Hepatocyte (in vitro differentiated cells): ENCODE data around the gene ZNF467. TPM values are rescaled to one million over a fixed set of nuclear protein-coding genes. Genes with fewer than 3 reads are reported as not detected.

ENCODE experiments used
- DNase-seq: peaks from one replicate; pipeline ENCODE4 v3.0.0-alpha.2; 2016; ENCODE audit warnings: low spot score
- H2AFZ ChIP-seq: fragments of 200-600 bp; sonication (generic); 2 replicates; pipeline ENCODE4 v1.6.0; 2016; ENCODE audit warnings: antibody characterized with exemption, mild to moderate bottlenecking
- H3K27ac ChIP-seq: fragments of 200-600 bp; sonication (generic); 2 replicates; pipeline ENCODE4 v1.5.1; 2016; ENCODE audit warnings: mild to moderate bottlenecking
- H3K27me3 ChIP-seq: fragments of 200-600 bp; sonication (generic); 2 replicates; pipeline ENCODE4 v1.6.1; 2016
- H3K36me3 ChIP-seq: fragments of 200-600 bp; sonication (generic); replicated peaks from 2 replicates; pipeline ENCODE4 v1.5.1; 2016; ENCODE audit warnings: low read depth; ENCODE audit not compliant: insufficient read depth
- H3K4me1 ChIP-seq: fragments of 200-600 bp; sonication (generic); 2 replicates; pipeline ENCODE4 v1.5.1; 2016; ENCODE audit warnings: mild to moderate bottlenecking, moderate library complexity; ENCODE audit not compliant: insufficient read depth
- H3K4me2 ChIP-seq: fragments of 200-600 bp; sonication (generic); 2 replicates; pipeline ENCODE4 v1.6.0; 2016
- H3K4me3 ChIP-seq: fragments of 200-600 bp; sonication (generic); 2 replicates; pipeline ENCODE4 v1.5.1; 2016; ENCODE audit warnings: mild to moderate bottlenecking
- H3K79me2 ChIP-seq: fragments of 200-600 bp; sonication (generic); 2 replicates; pipeline ENCODE4 v1.6.0; 2017; ENCODE audit warnings: mild to moderate bottlenecking
- H3K9me2 ChIP-seq: fragments of 200-600 bp; sonication (generic); replicated peaks from 2 replicates; pipeline ENCODE4 v1.6.0; 2017; ENCODE audit warnings: mild to moderate bottlenecking; ENCODE audit not compliant: insufficient read depth
- H3K9me3 ChIP-seq: fragments of 200-600 bp; sonication (generic); 2 replicates; pipeline ENCODE4 v1.5.1; 2016; ENCODE audit warnings: low read depth, mild to moderate bottlenecking
- H4K20me1 ChIP-seq: fragments of 200-600 bp; sonication (generic); 2 replicates; pipeline ENCODE4 v1.6.0; 2016; ENCODE audit warnings: mild to moderate bottlenecking; ENCODE audit not compliant: insufficient read depth, poor library complexity, severe bottlenecking
- EZH2 ChIP-seq: fragments of 200-600 bp; sonication (generic); IDR thresholded peaks from 2 replicates; pipeline ENCODE4 v1.6.1; 2016; ENCODE audit warnings: antibody characterized with exemption, mild to moderate bottlenecking, borderline replicate concordance
- EZH2phosphoT487 ChIP-seq: fragments of 200-600 bp; sonication (generic); IDR thresholded peaks from one replicate; pipeline ENCODE4 v1.6.1; 2018; ENCODE audit warnings: antibody characterized with exemption, mild to moderate bottlenecking, low read depth, moderate library complexity; ENCODE audit not compliant: unreplicated experiment, severe bottlenecking
- WGBS: methylation state at CpG from one replicate; pipeline ENCODE4 v1.1.6; 2016; ENCODE audit warnings: low lambda C conversion rate; ENCODE audit errors: missing lambda C conversion rate; 5-methylcytosine and 5-hydroxymethylcytosine counted together
- polyA plus RNA-seq: library from polyadenylated mRNA; unstranded; fragments of >200 nt; fragmentation: Nextera tagmentation; extraction: Ambion mirVana; gene quantifications from 2 replicates; pipeline ENCODE4 v1.2.1, GENCODE V29; 2016
- total RNA-seq: library from RNA; depleted of rRNA; stranded (reverse); fragments of >200 nt; gene quantifications from 2 replicates; pipeline ENCODE4 v1.2.3, GENCODE V29; 2014
- TF ChIP-seq, protein P1 (sequence below): fragments of 200-600 bp; sonication (generic); IDR thresholded peaks from 2 replicates; pipeline ENCODE4 v1.5.1; 2016; ENCODE audit warnings: antibody characterized with exemption, mild to moderate bottlenecking; ENCODE audit not compliant: poor library complexity

Gene ZNF467
- total and polyA plus RNA-seq, 2 experiments from 2014 or later = 7.8 to 15.6 TPM

DNA sequence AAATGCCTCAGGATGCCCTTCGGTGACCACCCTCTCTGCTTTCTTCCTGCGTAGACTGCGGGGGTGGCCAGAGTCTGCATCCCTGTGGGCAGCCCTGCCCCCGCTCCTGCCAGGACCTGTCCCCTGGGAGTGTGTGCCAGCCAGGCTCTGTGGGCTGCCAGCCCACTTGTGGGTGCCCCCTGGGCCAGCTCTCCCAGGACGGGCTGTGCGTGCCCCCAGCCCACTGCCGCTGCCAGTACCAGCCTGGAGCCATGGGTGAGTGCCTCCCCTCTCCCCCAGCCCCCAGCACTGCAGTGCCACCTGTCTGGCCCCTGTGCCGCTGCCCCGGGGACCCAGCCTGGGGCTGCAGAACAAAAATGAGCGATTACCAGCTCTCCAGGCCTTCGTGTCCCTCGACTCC lies 41.7 kb upstream of the ZNF467 start:
- Histone ChIP-seq H4K20me1 (no peaks in the 10 kb centered on the region), H3K79me2 (no peaks in the 10 kb centered on the region), H3K27ac (no peak overlapping the region), H3K9me3 (no peaks in the 10 kb centered on the region), H3K36me3 (no peaks in the 10 kb centered on the region), H2AFZ (no peak overlapping the region), H3K4me2 (no peak overlapping the region), H3K4me3 (no peak overlapping the region), H3K9me2 (no peaks in the 10 kb centered on the region), H3K4me1 (no peaks in the 10 kb centered on the region), H3K27me3 (no peaks in the 10 kb centered on the region)
- WGBS = 93% methylated on average over 11 of the region's 12 CpGs
- DNase-seq = no peak
- no peak for TF ChIP-seq EZH2phosphoT487
- no peak for TF ChIP-seq EZH2
- TF ChIP-seq, protein P1, sequence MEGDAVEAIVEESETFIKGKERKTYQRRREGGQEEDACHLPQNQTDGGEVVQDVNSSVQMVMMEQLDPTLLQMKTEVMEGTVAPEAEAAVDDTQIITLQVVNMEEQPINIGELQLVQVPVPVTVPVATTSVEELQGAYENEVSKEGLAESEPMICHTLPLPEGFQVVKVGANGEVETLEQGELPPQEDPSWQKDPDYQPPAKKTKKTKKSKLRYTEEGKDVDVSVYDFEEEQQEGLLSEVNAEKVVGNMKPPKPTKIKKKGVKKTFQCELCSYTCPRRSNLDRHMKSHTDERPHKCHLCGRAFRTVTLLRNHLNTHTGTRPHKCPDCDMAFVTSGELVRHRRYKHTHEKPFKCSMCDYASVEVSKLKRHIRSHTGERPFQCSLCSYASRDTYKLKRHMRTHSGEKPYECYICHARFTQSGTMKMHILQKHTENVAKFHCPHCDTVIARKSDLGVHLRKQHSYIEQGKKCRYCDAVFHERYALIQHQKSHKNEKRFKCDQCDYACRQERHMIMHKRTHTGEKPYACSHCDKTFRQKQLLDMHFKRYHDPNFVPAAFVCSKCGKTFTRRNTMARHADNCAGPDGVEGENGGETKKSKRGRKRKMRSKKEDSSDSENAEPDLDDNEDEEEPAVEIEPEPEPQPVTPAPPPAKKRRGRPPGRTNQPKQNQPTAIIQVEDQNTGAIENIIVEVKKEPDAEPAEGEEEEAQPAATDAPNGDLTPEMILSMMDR = no peak

DNA sequence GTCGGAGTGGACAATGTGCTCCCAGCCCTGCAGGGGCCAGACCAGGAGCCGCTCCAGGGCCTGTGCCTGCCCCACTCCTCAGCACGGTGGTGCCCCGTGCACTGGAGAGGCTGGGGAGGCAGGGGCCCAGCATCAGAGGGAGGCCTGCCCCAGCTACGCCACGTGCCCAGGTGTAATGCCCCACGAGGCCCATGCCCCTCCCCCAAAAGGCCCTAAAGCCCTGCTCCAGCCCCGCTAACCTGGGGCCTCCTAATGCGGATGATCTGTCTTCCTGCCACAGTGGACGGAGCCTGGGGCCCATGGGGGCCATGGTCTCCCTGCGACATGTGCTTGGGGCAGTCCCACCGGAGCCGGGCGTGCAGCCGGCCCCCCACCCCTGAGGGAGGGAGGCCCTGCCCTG lies 41.1 kb upstream of the ZNF467 start:
- Histone ChIP-seq H3K27ac (no peak overlapping the region), H3K4me2 (no peak overlapping the region), H3K79me2 (no peaks in the 10 kb centered on the region), H2AFZ (no peak overlapping the region), H3K27me3 (no peaks in the 10 kb centered on the region), H4K20me1 (no peaks in the 10 kb centered on the region), H3K4me3 (no peak overlapping the region), H3K9me3 (no peaks in the 10 kb centered on the region), H3K36me3 (no peaks in the 10 kb centered on the region), H3K4me1 (no peaks in the 10 kb centered on the region), H3K9me2 (no peaks in the 10 kb centered on the region)
- no peak for TF ChIP-seq EZH2
- TF ChIP-seq, protein P1 = no peak
- TF ChIP-seq EZH2phosphoT487 = no peak
- 77% methylated on average over 10 of the region's 15 CpGs for WGBS
- DNase-seq = no peak

DNA sequence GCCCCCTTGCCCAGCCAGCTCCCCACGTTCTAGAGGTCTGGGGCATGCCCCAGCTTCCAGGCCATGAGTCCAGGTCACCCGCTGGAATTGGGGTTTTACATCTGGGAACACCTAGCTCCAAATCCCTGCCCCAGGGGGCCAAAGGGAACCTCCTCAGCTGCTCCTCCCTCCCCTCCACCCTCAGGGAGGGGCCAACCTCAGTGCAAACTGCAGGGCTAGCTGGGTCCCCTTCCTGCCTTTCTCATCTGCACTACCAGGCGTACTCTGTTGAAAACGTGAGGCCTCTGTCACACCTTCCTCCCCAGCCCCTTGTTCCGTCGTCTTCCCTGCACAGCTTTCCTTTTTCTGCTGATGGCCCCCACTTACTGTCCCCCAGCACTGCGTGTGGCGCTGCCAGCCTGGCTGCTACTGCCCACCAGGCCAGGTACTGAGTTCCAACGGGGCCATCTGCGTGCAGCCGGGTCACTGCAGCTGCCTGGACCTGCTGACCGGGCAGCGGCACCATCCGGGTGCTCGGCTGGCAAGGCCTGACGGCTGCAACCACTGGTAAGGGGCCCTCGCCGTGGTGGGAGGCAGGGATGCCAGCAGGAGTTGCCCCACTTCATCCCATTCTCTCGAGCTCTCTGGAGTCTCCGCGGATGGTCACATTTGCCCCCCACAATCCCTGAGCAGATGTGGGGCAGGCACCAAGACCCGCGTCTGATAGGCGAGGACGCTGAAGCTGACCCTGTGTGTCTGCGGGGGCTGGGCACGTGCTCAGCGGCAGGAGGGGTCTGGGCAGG lies 40.1 kb upstream of the ZNF467 start:
- Histone ChIP-seq H3K79me2 (no peaks in the 10 kb centered on the region), H3K4me1 (no peaks in the 10 kb centered on the region), H3K4me2 (no peak overlapping the region), H2AFZ (no peak overlapping the region), H3K36me3 (no peaks in the 10 kb centered on the region), H3K4me3 (no peak overlapping the region), H4K20me1 (no peaks in the 10 kb centered on the region), H3K27ac (no peak overlapping the region), H3K9me2 (no peaks in the 10 kb centered on the region), H3K27me3 (no peaks in the 10 kb centered on the region), H3K9me3 (no peaks in the 10 kb centered on the region)
- TF ChIP-seq EZH2phosphoT487 = no peak
- TF ChIP-seq, protein P1 = no peak
- TF ChIP-seq EZH2 = no peak
- no peak for DNase-seq
- WGBS = 91% methylated on average over 27 of the region's 28 CpGs
